Esophagus muscularis mucosa (tissue), 4 donors: Measurements from ENCODE around the gene SCAMP3. TPM values are rescaled to one million over a fixed set of nuclear protein-coding genes. Genes with fewer than 3 reads are reported as not detected.
"Not testable (repeated sequence)": the region's sequence is repeated elsewhere in the genome, so short reads cannot be mapped to it uniquely, and the experiment has no call there.

Source experiments
- DNase-seq: peaks from one replicate; pipeline ENCODE4 v3.0.0-alpha.2; 2017; ENCODE audit errors: extremely low spot score
- H3K27ac ChIP-seq, 4 donors: fragments of 200-600 bp; sonication (generic); replicated peaks in 1 of 4; 1 replicate in 3 of 4; 2 replicates in 1 of 4; pipeline ENCODE4 v1.5.1; 2016 to 2019; ENCODE audit warnings: mild to moderate bottlenecking in 1 of 4
- H3K27me3 ChIP-seq, 4 donors: fragments of 200-600 bp; sonication (generic); one replicate each; pipeline versions ENCODE4 v1.5.1 to v1.6.0; 2016 to 2019
- H3K36me3 ChIP-seq, 4 donors: fragments of 200-600 bp; sonication (generic); one replicate each; pipeline ENCODE4 v1.5.1; 2016 to 2019
- H3K4me1 ChIP-seq, 4 donors: fragments of 200-600 bp; sonication (generic); one replicate each; pipeline ENCODE4 v1.5.1; 2016 to 2019
- H3K4me3 ChIP-seq, 4 donors: fragments of 200-600 bp; sonication (generic); 1 replicate in 2 of 4; 2 replicates in 2 of 4; pipeline ENCODE4 v1.5.1; 2016 to 2019; ENCODE audit warnings: mild to moderate bottlenecking in 4 of 4, moderate library complexity in 1 of 4
- H3K9me3 ChIP-seq, 4 donors: fragments of 200-600 bp; sonication (generic); 1 replicate in 3 of 4; 2 replicates in 1 of 4; pipeline ENCODE4 v1.5.1; 2016 to 2019
- EP300 ChIP-seq: sonication (generic); formaldehyde crosslinking; IDR thresholded peaks from one replicate; pipeline ENCODE4 v1.6.1; 2017; ENCODE audit warnings: antibody characterized with exemption
- POLR2A ChIP-seq: fragments of 450-650 bp; IDR thresholded peaks from one replicate; pipeline ENCODE4 v1.6.1; 2017; ENCODE audit warnings: antibody characterized with exemption, moderate library complexity, mild to moderate bottlenecking, low read depth
- POLR2AphosphoS5 ChIP-seq, 2 donors: sonication (generic); formaldehyde crosslinking; IDR thresholded peaks; one replicate each; pipeline ENCODE4 v1.6.1; 2017; ENCODE audit warnings: antibody characterized with exemption in 2 of 2
- WGBS: methylation state at CpG from one replicate; pipeline ENCODE4 v1.1.5; 2018; 5-methylcytosine and 5-hydroxymethylcytosine counted together
- intact Hi-C: fragments of 100-400 bp; cut with DNase I; formaldehyde crosslinking; loops from one replicate; pipeline ENCODE4 v1.15.1; 2023
- total RNA-seq, 4 donors: library from RNA; depleted of rRNA; stranded (reverse); fragments of >200 nt; gene quantifications; one replicate each; pipeline versions ENCODE4 v1.1.0 to v1.2.1, GENCODE V29; 2016
- TF ChIP-seq, protein P1 (sequence below), 3 experiments: fragments of 200-600 bp in 2 of 3; fragments of 450-650 bp in 1 of 3; sonication (generic) in 2 of 3; IDR thresholded peaks; one replicate each; pipeline ENCODE4 v1.5.1; 2017 to 2019; ENCODE audit warnings: antibody characterized with exemption in 3 of 3, mild to moderate bottlenecking in 2 of 3, moderate library complexity in 1 of 3

The SCAMP3 gene
- total RNA-seq, 4 donors from 2014 or later = 33.6 to 56.0 (median 43.5) TPM

DNA sequence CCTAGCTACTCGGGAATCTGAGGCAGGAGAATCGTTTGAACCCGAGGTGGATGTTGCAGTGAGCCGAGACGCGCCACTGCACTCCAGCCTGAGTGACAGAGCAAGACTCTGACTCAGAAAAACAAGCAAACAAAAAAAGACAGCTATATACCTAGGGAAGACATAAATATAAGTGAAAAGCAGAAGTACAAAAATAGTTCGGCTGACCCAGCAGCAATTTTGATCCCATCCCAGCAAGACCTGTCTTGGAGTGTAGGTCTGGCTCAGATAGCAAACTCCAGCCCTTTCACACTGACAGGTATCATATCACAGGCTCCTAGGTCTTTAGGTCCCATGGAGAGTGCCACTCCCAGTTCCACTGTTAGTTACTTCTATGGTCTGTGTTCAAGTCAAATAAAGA lies 39.1 kb downstream of the SCAMP3 start:
- TF ChIP-seq, protein P1, sequence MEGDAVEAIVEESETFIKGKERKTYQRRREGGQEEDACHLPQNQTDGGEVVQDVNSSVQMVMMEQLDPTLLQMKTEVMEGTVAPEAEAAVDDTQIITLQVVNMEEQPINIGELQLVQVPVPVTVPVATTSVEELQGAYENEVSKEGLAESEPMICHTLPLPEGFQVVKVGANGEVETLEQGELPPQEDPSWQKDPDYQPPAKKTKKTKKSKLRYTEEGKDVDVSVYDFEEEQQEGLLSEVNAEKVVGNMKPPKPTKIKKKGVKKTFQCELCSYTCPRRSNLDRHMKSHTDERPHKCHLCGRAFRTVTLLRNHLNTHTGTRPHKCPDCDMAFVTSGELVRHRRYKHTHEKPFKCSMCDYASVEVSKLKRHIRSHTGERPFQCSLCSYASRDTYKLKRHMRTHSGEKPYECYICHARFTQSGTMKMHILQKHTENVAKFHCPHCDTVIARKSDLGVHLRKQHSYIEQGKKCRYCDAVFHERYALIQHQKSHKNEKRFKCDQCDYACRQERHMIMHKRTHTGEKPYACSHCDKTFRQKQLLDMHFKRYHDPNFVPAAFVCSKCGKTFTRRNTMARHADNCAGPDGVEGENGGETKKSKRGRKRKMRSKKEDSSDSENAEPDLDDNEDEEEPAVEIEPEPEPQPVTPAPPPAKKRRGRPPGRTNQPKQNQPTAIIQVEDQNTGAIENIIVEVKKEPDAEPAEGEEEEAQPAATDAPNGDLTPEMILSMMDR (IDR thresholded peaks at IDR 0.05) = no peak
- Histone ChIP-seq H3K4me3 (no peak overlapping the region), H3K36me3 (no peaks in the 10 kb centered on the region), H3K9me3 (no peaks in the 10 kb centered on the region), H3K27ac (no peak overlapping the region), H3K27me3 (no peaks in the 10 kb centered on the region), H3K4me1 (peaks cover 20 to 47% (median 44%) of the 10 kb centered on the region in 4 donors)
- DNase-seq = no peak
- intact Hi-C loops = no loop called here
- 82% methylated on average over 7 of the region's 7 CpGs for WGBS

GRCh38 chr1:155220211-155220965 lies 41.8 kb downstream of the SCAMP3 start:
- H3K36me3 ChIP-seq, H3K9me3 ChIP-seq, H3K4me3 ChIP-seq, H3K27me3 ChIP-seq, intact Hi-C loops, DNase-seq, H3K27ac ChIP-seq: not testable (repeated sequence)
- H3K4me1 ChIP-seq = peaks cover 5 to 27% (median 23%) of the 10 kb centered on the region in 4 donors
- 90% methylated on average over 10 of the region's 10 CpGs for WGBS

- no peak overlapping the region for H3K27ac ChIP-seq
- H3K27me3 ChIP-seq = no peaks in the 10 kb centered on the region
- no peak for TF ChIP-seq EP300
- no peak for TF ChIP-seq POLR2A
- TF ChIP-seq, protein P1 (IDR thresholded peaks at IDR 0.05) = no peak
- no peak for TF ChIP-seq POLR2AphosphoS5 (IDR thresholded peaks at IDR 0.05)
- intact Hi-C loops = no loop called here
- H3K4me3 ChIP-seq = peak overlapping the region in 3 of 4 donors; percentile 15 to 33 (median 29)
- peaks cover 5 to 20% (median 15%) of the 10 kb centered on the region in 4 donors for H3K4me1 ChIP-seq
- no peaks in the 10 kb centered on the region for H3K9me3 ChIP-seq
- DNase-seq = no peak
- WGBS = 0% methylated on average over 1 of the region's 1 CpG
- peaks cover 0 to 16% (median 7%) of the 10 kb centered on the region in 4 donors for H3K36me3 ChIP-seq
These were observed 42.5 kb downstream of the SCAMP3 start for GRCh38 chr1:155219592-155220031.

- H3K27me3 ChIP-seq = no peaks in the 10 kb centered on the region
- H3K27ac ChIP-seq = no peak overlapping the region
- DNase-seq = no peak
- peaks cover 0 to 17% (median 7%) of the 10 kb centered on the region in 4 donors for H3K36me3 ChIP-seq
- H3K4me3 ChIP-seq = peak overlapping the region; percentile 15 to 33 (median 28)
- WGBS = 35% methylated on average over 7 of the region's 7 CpGs
- intact Hi-C loops = no loop called here
- peak in 1 of 2 donors; percentile 48 for TF ChIP-seq POLR2AphosphoS5 (IDR thresholded peaks at IDR 0.05)
- TF ChIP-seq EP300 = no peak
- peaks cover 5 to 14% (median 12%) of the 10 kb centered on the region in 4 donors for H3K4me1 ChIP-seq
- no peaks in the 10 kb centered on the region for H3K9me3 ChIP-seq
These were observed 43.1 kb downstream of the SCAMP3 start for GRCh38 chr1:155218854-155219591.

DNA sequence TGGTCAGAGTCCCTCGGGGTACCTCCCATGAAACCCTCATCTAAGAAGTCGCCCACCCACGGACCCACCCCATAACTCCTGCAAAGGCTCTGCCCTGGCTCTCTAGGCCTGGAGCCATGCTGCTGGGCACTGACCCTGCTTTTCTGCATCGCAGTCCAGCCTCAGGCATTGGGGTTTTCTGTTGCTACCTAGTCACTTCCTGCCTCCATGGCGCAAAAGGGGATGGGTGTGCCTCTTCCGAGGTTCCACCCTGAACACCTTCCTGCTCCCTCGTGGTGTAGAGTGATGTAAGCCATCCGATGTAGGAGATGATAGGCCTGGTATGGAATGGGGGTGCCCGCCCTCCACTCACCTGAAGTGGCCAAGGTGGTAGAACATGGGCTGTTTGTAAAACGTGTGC lies 47.5 kb downstream of the SCAMP3 start:
- Histone ChIP-seq H3K4me1 (peaks cover 7 to 29% (median 23%) of the 10 kb centered on the region in 4 donors), H3K36me3 (peaks cover 0 to 39% (median 28%) of the 10 kb centered on the region in 4 donors)
- DNase-seq, intact Hi-C loops, H3K27ac ChIP-seq, H3K4me3 ChIP-seq, H3K9me3 ChIP-seq, H3K27me3 ChIP-seq: not testable (repeated sequence)
- WGBS = 65% methylated on average over 4 of the region's 10 CpGs

GRCh38 chr1:155212051-155212440 lies 50.1 kb downstream of the SCAMP3 start:
- H3K4me3 ChIP-seq, intact Hi-C loops, H3K27me3 ChIP-seq, DNase-seq, H3K9me3 ChIP-seq: not testable (repeated sequence)
- H3K27ac ChIP-seq = peak overlapping the region in 3 of 4 donors; percentile 28 to 46 (median 38)
- H3K36me3 ChIP-seq = peaks cover 0 to 39% (median 28%) of the 10 kb centered on the region in 4 donors
- 86% methylated on average over 1 of the region's 7 CpGs for WGBS
- H3K4me1 ChIP-seq = peaks cover 19 to 38% (median 31%) of the 10 kb centered on the region in 4 donors
